Erythroblast (primary cell): Measurements from ENCODE around the gene IL31.
A peak's percentile ranks its signal among the peaks of the same experiment; 100 is the strongest.
"Not testable (repeated sequence)": the region's sequence is repeated elsewhere in the genome, so short reads cannot be mapped to it uniquely, and the experiment has no call there.

ENCODE experiments used
- DNase-seq, 2 experiments: peaks; one replicate each; lab custom pipeline; 2025; lab: John Stamatoyannopoulos, UW
- GATA1 ChIP-seq: IDR thresholded peaks from 2 replicates; pipeline ENCODE4 v1.6.1; 2011; ENCODE audit warnings: low read depth, mild to moderate bottlenecking, control low read depth, low read length, moderate library complexity
- POLR2A ChIP-seq: IDR thresholded peaks from 2 replicates; pipeline ENCODE4 v1.6.1; 2011; ENCODE audit warnings: mild to moderate bottlenecking, low read length

Gene IL31

GRCh38 chr12:122174155-122174845 is at the start of gene IL31:
TSS of gene IL31 (minus strand) at chr12:122174221. CDS start at chr12:122174172, 49 bp downstream.
- no peak for DNase-seq
- TF ChIP-seq POLR2A, result no peak
- no peak for TF ChIP-seq GATA1

GRCh38 chr12:122216445-122216844 is 42.4 kb upstream of the IL31 start:
- no peak for TF ChIP-seq POLR2A
- TF ChIP-seq GATA1, result no peak
- DNase-seq, result no peak

GRCh38 chr12:122215771-122216170 is 41.8 kb upstream of the IL31 start:
- TF ChIP-seq GATA1 (no peak), POLR2A (no peak)
- DNase-seq, result no peak

GRCh38 chr12:122208073-122208820 is 34.2 kb upstream of the IL31 start:
- TF ChIP-seq POLR2A (no peak), GATA1 (no peak)
- DNase-seq, result no peak

GRCh38 chr12:122207391-122207790 is 33.4 kb upstream of the IL31 start:
- DNase-seq, result no peak
- TF ChIP-seq GATA1 (no peak), POLR2A (no peak)

GRCh38 chr12:122206976-122207375 is 33.0 kb upstream of the IL31 start:
- DNase-seq, result no peak
- TF ChIP-seq GATA1 (no peak), POLR2A (no peak)

- TF ChIP-seq GATA1 (no peak), POLR2A (peak; percentile 15)
- no peak for DNase-seq
Observed at GRCh38 chr12:122206111-122206881, 32.3 kb upstream of the IL31 start.

GRCh38 chr12:122205053-122205925 is 31.3 kb upstream of the IL31 start:
- DNase-seq, result peak in 1 of 2 experiments; percentile 30
- TF ChIP-seq GATA1 (no peak), POLR2A (no peak)

GRCh38 chr12:122204167-122205052 is 30.4 kb upstream of the IL31 start:
- no peak for DNase-seq
- TF ChIP-seq GATA1 (no peak), POLR2A (no peak)

- DNase-seq, result peak; percentile 38 to 57
- no peak for TF ChIP-seq POLR2A
- no peak for TF ChIP-seq GATA1
Observed at GRCh38 chr12:122203301-122204166, 29.5 kb upstream of the IL31 start, which contains the start of gene B3GNT4. TSS of gene B3GNT4 (plus strand) at chr12:122203709. CDS start at chr12:122204619, 910 bp downstream.

GRCh38 chr12:122202811-122203210 is 28.8 kb upstream of the IL31 start:
- not testable (repeated sequence) for DNase-seq

GRCh38 chr12:122202017-122202416 is 28.0 kb upstream of the IL31 start:
- no peak for DNase-seq
- TF ChIP-seq POLR2A, result no peak
